Endothelial cell of umbilical vein (primary cell): ENCODE results near the gene SIRPD.

Source experiments
- EZH2 ChIP-seq: IDR thresholded peaks from 2 replicates; pipeline ENCODE4 v1.6.1; 2012; ENCODE audit warnings: borderline replicate concordance, low read depth, mild to moderate bottlenecking, moderate library complexity, low read length, inconsistent platforms; ENCODE audit not compliant: severe bottlenecking
- FOS ChIP-seq: IDR thresholded peaks from 2 replicates; pipeline ENCODE4 v1.6.1; 2011; ENCODE audit warnings: mild to moderate bottlenecking, low read length, moderate library complexity, borderline replicate concordance; ENCODE audit not compliant: insufficient read depth
- JUN ChIP-seq: IDR thresholded peaks from 2 replicates; pipeline ENCODE4 v1.6.1; 2011; ENCODE audit warnings: borderline replicate concordance, low read depth; ENCODE audit not compliant: insufficient read length, insufficient read depth
- MYC ChIP-seq: IDR thresholded peaks from one replicate; pipeline ENCODE4 v1.6.1; 2011; ENCODE audit warnings: mild to moderate bottlenecking, low read depth, low read length
- POLR2A ChIP-seq: IDR thresholded peaks from 2 replicates; pipeline ENCODE4 v1.6.1; 2012; ENCODE audit warnings: low read depth, mild to moderate bottlenecking, control low read depth, low read length
- POLR2AphosphoS5 ChIP-seq: IDR thresholded peaks from 2 replicates; pipeline ENCODE4 v1.6.1; 2012; ENCODE audit warnings: low read depth, mild to moderate bottlenecking, control low read depth, low read length, moderate library complexity; ENCODE audit not compliant: insufficient read depth
- TF ChIP-seq, protein P1 (sequence below), 2 donors: IDR thresholded peaks; 1 replicate in 1 of 2; 2 replicates in 1 of 2; pipeline ENCODE4 v1.5.1; 2011; ENCODE audit warnings: low read length in 2 of 2, mild to moderate bottlenecking in 2 of 2, moderate library complexity in 2 of 2, control low read depth in 1 of 2, inconsistent platforms in 1 of 2, low read depth in 1 of 2; ENCODE audit not compliant: insufficient read depth in 1 of 2; ENCODE audit errors: extremely low read depth in 1 of 2
- TF ChIP-seq, protein P2 (sequence below): IDR thresholded peaks from 2 replicates; pipeline ENCODE4 v1.6.1; 2011; ENCODE audit not compliant: insufficient read depth, insufficient read length

DNA sequence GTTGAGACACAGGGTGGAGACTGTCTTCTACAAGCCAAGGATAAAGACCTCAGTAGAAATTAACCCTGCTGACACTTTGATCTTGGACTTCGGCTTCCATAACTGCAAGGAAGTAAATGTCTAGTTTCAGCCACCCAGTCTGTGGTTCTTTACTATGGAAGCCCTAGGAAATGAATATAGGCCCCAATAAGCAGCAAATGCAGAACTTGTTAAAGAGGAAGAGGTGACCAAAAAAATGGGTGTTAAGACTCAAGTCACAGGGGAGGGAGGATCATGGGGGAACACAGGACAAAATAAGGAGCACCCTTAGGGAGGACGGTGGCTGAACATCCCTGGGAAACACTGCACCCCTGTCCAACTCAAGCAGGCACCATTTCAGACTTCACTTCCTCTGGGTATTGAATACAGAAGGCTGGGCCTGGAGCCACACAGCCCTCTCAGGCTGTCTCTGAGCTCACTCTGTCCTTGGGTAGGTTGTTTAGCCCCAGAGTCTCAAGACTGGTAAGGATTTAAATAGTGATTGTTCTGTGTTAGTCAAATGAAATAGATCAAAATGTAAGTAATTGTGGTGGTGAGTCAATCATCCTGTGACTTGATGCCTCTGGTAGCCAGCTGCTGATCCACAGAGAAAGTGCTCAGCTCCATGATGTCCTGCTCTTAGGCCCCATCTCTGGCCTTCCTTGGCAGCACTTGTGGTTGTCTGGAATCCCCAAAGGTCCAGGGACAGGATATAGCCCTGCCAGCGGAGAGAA lies 30.5 kb upstream of the SIRPD start:
- TF ChIP-seq, protein P1, sequence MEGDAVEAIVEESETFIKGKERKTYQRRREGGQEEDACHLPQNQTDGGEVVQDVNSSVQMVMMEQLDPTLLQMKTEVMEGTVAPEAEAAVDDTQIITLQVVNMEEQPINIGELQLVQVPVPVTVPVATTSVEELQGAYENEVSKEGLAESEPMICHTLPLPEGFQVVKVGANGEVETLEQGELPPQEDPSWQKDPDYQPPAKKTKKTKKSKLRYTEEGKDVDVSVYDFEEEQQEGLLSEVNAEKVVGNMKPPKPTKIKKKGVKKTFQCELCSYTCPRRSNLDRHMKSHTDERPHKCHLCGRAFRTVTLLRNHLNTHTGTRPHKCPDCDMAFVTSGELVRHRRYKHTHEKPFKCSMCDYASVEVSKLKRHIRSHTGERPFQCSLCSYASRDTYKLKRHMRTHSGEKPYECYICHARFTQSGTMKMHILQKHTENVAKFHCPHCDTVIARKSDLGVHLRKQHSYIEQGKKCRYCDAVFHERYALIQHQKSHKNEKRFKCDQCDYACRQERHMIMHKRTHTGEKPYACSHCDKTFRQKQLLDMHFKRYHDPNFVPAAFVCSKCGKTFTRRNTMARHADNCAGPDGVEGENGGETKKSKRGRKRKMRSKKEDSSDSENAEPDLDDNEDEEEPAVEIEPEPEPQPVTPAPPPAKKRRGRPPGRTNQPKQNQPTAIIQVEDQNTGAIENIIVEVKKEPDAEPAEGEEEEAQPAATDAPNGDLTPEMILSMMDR (IDR thresholded peaks at IDR 0.05; ENCODE audit: extremely low read depth in 1 of 2, insufficient read depth in 1 of 2, low read depth in 1 of 2, low read length in 2 of 2): no peak
- TF ChIP-seq JUN (no peak), POLR2AphosphoS5 (no peak), EZH2 (no peak), FOS (no peak), POLR2A (no peak), MYC (no peak)
- TF ChIP-seq, protein P2, sequence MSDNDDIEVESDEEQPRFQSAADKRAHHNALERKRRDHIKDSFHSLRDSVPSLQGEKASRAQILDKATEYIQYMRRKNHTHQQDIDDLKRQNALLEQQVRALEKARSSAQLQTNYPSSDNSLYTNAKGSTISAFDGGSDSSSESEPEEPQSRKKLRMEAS: no peak
